ENCODE measurements around the gene DIAPH3. TPM values are rescaled to one million over a fixed set of nuclear protein-coding genes. Genes with fewer than 3 reads are reported as not detected.
A peak's percentile ranks its signal among the peaks of the same experiment; 100 is the strongest.

DIAPH3 gene
- total and polyA plus RNA-seq, 10 donors, result 0.07 to 4.1 (median 1.4) TPM

DNA sequence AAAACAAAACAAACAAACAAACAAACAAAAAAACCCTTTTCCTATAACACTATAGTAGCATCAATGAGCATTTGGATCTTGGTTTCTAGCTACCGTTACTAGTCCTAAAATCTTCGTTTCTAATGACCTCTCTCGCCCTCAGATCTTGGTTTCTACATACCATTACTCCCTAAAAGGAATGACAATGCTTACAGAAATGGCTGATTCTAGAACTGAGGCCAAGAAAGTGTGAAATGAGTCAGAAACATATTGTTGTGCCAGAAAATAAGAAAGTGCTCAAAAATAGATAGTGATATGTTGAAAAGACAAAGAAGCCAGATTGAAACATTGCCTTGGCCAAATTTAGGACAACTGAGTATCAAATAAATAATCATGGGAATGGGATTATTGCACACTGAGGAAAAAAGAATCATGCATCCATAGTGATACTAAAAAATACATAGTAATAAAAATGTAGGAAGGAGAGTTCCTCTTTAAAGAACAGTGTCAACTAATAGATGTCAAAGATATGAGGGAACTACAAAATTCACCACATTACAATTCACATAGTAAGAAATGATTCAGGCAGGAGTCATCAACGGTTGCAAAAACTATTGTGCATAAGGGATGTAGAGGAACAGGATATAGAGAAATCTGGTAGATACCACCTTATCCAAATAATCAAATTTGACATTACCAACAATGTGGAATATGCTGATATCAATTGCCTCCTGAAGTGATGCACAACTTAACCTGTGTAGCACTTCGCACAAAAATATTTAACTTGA, 386.6 kb downstream of the DIAPH3 start:
- H3K4me1 ChIP-seq, result no peaks in the 10 kb centered on the region
- DNase-seq, result no peak
- no peak for TF ChIP-seq POLR2AphosphoS5 (IDR thresholded peaks at IDR 0.05)
- TF ChIP-seq, protein P1, sequence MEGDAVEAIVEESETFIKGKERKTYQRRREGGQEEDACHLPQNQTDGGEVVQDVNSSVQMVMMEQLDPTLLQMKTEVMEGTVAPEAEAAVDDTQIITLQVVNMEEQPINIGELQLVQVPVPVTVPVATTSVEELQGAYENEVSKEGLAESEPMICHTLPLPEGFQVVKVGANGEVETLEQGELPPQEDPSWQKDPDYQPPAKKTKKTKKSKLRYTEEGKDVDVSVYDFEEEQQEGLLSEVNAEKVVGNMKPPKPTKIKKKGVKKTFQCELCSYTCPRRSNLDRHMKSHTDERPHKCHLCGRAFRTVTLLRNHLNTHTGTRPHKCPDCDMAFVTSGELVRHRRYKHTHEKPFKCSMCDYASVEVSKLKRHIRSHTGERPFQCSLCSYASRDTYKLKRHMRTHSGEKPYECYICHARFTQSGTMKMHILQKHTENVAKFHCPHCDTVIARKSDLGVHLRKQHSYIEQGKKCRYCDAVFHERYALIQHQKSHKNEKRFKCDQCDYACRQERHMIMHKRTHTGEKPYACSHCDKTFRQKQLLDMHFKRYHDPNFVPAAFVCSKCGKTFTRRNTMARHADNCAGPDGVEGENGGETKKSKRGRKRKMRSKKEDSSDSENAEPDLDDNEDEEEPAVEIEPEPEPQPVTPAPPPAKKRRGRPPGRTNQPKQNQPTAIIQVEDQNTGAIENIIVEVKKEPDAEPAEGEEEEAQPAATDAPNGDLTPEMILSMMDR (IDR thresholded peaks at IDR 0.05 in 8 of 11, conservative IDR thresholded peaks at IDR 0.05 in 3 of 11), result no peak
- TF ChIP-seq POLR2A (IDR thresholded peaks at IDR 0.05), result no peak
- H3K9me3 ChIP-seq, result no peaks in the 10 kb centered on the region
- H3K36me3 ChIP-seq, result no peaks in the 10 kb centered on the region
- H3K27ac ChIP-seq, result no peak overlapping the region
- H3K4me3 ChIP-seq, result no peak overlapping the region
- H3K27me3 ChIP-seq (replicated peaks in 1 of 7), result no peaks in the 10 kb centered on the region
- WGBS, 5 donors, result 83 to 90% (median 88%) methylated on average over 5 of the region's 5 CpGs
- intact Hi-C loops (cut with DNase I; ENCODE audit: low total_unique reads), result no loop called here

DNA sequence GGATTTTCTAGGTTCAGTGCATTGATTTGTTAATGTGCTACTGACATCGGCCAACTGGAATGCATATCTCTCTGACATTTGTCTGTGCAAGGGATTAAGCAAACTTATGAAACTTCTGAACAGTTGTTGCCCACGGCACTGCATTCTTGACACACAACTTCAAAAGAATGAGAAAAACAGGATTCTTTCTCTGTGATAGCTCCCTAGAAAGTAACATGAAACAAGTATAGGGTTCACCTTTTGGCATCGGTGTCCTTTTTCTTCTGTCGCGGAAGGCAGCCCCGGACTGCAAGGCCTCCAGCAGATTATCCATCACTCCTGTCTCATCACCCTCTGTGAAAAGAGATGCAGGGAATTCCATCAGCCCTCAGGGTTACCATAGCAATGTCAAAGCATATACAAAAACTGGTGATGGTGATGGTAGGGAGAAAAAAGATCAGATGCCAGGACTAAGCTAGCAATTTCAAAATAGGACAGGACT, 389.2 kb downstream of the DIAPH3 start:
- no peak overlapping the region for H3K27ac ChIP-seq
- H3K4me3 ChIP-seq, result no peak overlapping the region
- no peaks in the 10 kb centered on the region for H3K27me3 ChIP-seq (replicated peaks in 1 of 7)
- H3K36me3 ChIP-seq, result no peaks in the 10 kb centered on the region
- H3K4me1 ChIP-seq, result no peaks in the 10 kb centered on the region
- no peak for DNase-seq
- 74 to 91% (median 87%) methylated on average over 6 of the region's 6 CpGs for WGBS, 5 donors
- H3K9me3 ChIP-seq, result no peaks in the 10 kb centered on the region
- TF ChIP-seq POLR2AphosphoS5 (IDR thresholded peaks at IDR 0.05) (no peak), POLR2A (IDR thresholded peaks at IDR 0.05) (no peak)
- TF ChIP-seq, protein P1 (IDR thresholded peaks at IDR 0.05 in 8 of 11, conservative IDR thresholded peaks at IDR 0.05 in 3 of 11), result no peak
- intact Hi-C loops (cut with DNase I; ENCODE audit: low total_unique reads), result no loop called here

DNA sequence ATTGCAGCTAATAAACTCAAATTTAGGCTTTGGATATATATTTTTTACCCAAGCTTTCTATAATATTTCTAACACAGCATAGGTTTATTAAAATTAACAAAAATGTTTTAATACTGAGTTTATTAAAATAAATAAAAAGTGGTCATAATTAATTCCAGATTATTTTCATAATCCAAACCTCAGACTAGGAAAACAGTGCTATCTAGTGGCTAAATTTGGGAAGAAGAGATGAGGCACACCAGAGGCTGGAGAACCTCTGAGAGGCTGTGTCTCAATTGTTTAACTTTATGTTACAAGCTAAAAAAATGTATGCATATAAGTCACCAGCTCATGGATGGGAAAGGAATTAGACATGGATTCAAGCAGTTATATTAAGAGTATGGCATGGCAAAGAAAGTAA, 392.5 kb downstream of the DIAPH3 start:
- Histone ChIP-seq H3K27me3 (replicated peaks in 1 of 7) (no peaks in the 10 kb centered on the region), H3K4me1 (no peaks in the 10 kb centered on the region), H3K9me3 (no peaks in the 10 kb centered on the region), H3K27ac (no peak overlapping the region), H3K36me3 (no peaks in the 10 kb centered on the region), H3K4me3 (no peak overlapping the region)
- intact Hi-C loops (cut with DNase I; ENCODE audit: low total_unique reads), result no loop called here
- TF ChIP-seq, protein P1 (IDR thresholded peaks at IDR 0.05 in 8 of 11, conservative IDR thresholded peaks at IDR 0.05 in 3 of 11), result peak in 8 of 11 experiments; percentile 15 to 51 (median 35)
- TF ChIP-seq POLR2AphosphoS5 (IDR thresholded peaks at IDR 0.05) (no peak), POLR2A (IDR thresholded peaks at IDR 0.05) (no peak)
- no peak for DNase-seq

DNA sequence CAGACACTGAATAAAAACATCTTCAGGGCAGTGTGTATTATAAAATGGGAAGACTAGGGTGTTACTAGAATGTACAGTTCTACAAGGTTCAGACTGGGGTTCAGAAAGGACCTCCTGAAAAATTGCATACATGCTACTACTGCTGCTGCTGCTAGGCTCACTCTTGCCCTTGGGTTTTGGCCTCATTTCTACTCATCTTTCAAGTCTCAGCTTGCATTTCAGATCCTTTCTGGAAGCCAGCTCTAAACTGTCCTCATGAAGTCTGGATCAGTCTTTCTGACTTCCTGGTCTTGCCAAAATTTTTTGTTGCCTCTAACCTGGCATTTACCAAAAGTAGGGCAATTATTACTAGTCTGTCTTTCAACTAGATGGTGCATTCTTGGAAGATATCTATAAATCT, 393.3 kb downstream of the DIAPH3 start:
- intact Hi-C loops (cut with DNase I; ENCODE audit: low total_unique reads), result no loop called here
- TF ChIP-seq POLR2A (IDR thresholded peaks at IDR 0.05), result no peak
- TF ChIP-seq, protein P1 (IDR thresholded peaks at IDR 0.05 in 8 of 11, conservative IDR thresholded peaks at IDR 0.05 in 3 of 11), result no peak
- no peak for TF ChIP-seq POLR2AphosphoS5 (IDR thresholded peaks at IDR 0.05)
- Histone ChIP-seq H3K27ac (no peak overlapping the region), H3K9me3 (no peaks in the 10 kb centered on the region), H3K4me3 (no peak overlapping the region), H3K36me3 (no peaks in the 10 kb centered on the region), H3K4me1 (no peaks in the 10 kb centered on the region), H3K27me3 (replicated peaks in 1 of 7) (no peaks in the 10 kb centered on the region)
- no peak for DNase-seq

Data from spleen (tissue), 11 donors.